H1 (cell line): ENCODE data around the gene USP35. TPM values are rescaled to one million over a fixed set of nuclear protein-coding genes. Genes with fewer than 3 reads are reported as not detected.

Experiments used
- CTCF ChIA-PET: fragments of 300-600 bp; sonication (Branson Sonifier 250); formaldehyde crosslinking; loops from one replicate; lab custom pipeline; 2021; ENCODE audit not compliant: partially characterized antibody; lab: Charles Lee
- POLR2A ChIA-PET: fragments of 300-600 bp; sonication (Branson Sonifier 250); formaldehyde crosslinking; loops from one replicate; lab custom pipeline; 2021; ENCODE audit warnings: inconsistent platforms; ENCODE audit not compliant: partially characterized antibody; lab: Charles Lee
- DNase-seq, 2 experiments: peaks; one replicate each; pipeline versions ENCODE4 v3.0.0 to v3.0.0-alpha.2; 2010 to 2022; ENCODE audit warnings: low spot score in 2 of 2, low read depth in 1 of 2, mixed read lengths in 1 of 2
- FAIRE-seq: peaks from 2 replicates; lab custom pipeline; 2011; peaks lifted over from hg19 to GRCh38; lab: Jason Lieb, UNC
- H2AFZ ChIP-seq: 2 replicates; pipeline ENCODE4 v1.8.1; 2012; ENCODE audit warnings: low read length, inconsistent platforms
- H2AK5ac ChIP-seq: 2 replicates; pipeline ENCODE4 v1.6.1; 2013; ENCODE audit warnings: low read depth, low read length
- H2BK120ac ChIP-seq: replicated peaks from 2 replicates; pipeline ENCODE3; 2013; ENCODE audit warnings: low read depth, low read length, inconsistent platforms
- H2BK12ac ChIP-seq: 2 replicates; pipeline ENCODE4 v1.6.1; 2013; ENCODE audit warnings: low read depth, low read length
- H2BK15ac ChIP-seq: 2 replicates; pipeline ENCODE4 v1.6.1; 2013; ENCODE audit warnings: low read length
- H2BK20ac ChIP-seq: 2 replicates; pipeline ENCODE4 v1.6.1; 2013; ENCODE audit warnings: low read length
- H2BK5ac ChIP-seq: 2 replicates; pipeline ENCODE4 v1.6.1; 2013; ENCODE audit warnings: low read depth, low read length
- H3K14ac ChIP-seq: 2 replicates; pipeline ENCODE4 v1.6.1; 2013; ENCODE audit warnings: inconsistent platforms; ENCODE audit not compliant: insufficient read length
- H3K18ac ChIP-seq: 2 replicates; pipeline ENCODE4 v1.6.1; 2013; ENCODE audit warnings: low read length; ENCODE audit errors: extremely low read depth
- H3K23ac ChIP-seq: 2 replicates; pipeline ENCODE4 v1.6.1; 2013; ENCODE audit warnings: inconsistent platforms; ENCODE audit not compliant: insufficient read length
- H3K23me2 ChIP-seq: 2 replicates; pipeline ENCODE4 v1.6.1; 2013; ENCODE audit warnings: low read depth, low read length
- H3K27ac ChIP-seq: 2 replicates; pipeline ENCODE4 v1.6.1; 2011; ENCODE audit warnings: low read depth, low read length, inconsistent platforms
- H3K27me3 ChIP-seq, 4 experiments: replicated peaks in 1 of 4; 1 replicate in 1 of 4; 2 replicates in 3 of 4; pipeline versions ENCODE4 v1.6.1 to v1.8.1; 2011 to 2013; ENCODE audit warnings: low read length in 3 of 4, mild to moderate bottlenecking in 3 of 4, inconsistent platforms in 2 of 4, mixed read lengths in 2 of 4, moderate library complexity in 1 of 4; ENCODE audit not compliant: control insufficient read depth in 3 of 4, insufficient read depth in 3 of 4; ENCODE audit errors: extremely low read depth in 1 of 4
- H3K36me3 ChIP-seq, 4 experiments: 2 replicates each; pipeline versions ENCODE4 v1.6.1 to v1.8.1; 2011 to 2013; ENCODE audit warnings: mild to moderate bottlenecking in 4 of 4, low read length in 3 of 4, moderate library complexity in 2 of 4, control low read depth in 1 of 4, inconsistent platforms in 1 of 4; ENCODE audit not compliant: insufficient read depth in 4 of 4, control insufficient read depth in 2 of 4
- H3K4ac ChIP-seq: replicated peaks from 2 replicates; pipeline ENCODE3; 2013; ENCODE audit warnings: low read length, low read depth, mixed read lengths, inconsistent platforms; ENCODE audit not compliant: insufficient read length
- H3K4me1 ChIP-seq, 4 experiments: replicated peaks in 1 of 4; 1 replicate in 1 of 4; 2 replicates in 3 of 4; pipeline versions ENCODE4 v1.6.1 to v1.8.1; 2011 to 2013; ENCODE audit warnings: low read length in 3 of 4, inconsistent platforms in 2 of 4, mixed read lengths in 1 of 4; ENCODE audit not compliant: insufficient read depth in 4 of 4, control insufficient read depth in 3 of 4
- H3K4me2 ChIP-seq, 2 experiments: 2 replicates each; pipeline versions ENCODE4 v1.6.1 to v1.8.1; 2011 to 2013; ENCODE audit warnings: low read depth in 2 of 2, low read length in 2 of 2, control low read depth in 1 of 2, inconsistent platforms in 1 of 2, mild to moderate bottlenecking in 1 of 2; ENCODE audit not compliant: insufficient read depth in 1 of 2
- H3K4me3 ChIP-seq, 4 experiments: fragments of 200-600, 300-600 bp in 1 of 4; sonication (generic), shearing (Covaris generic), sonication (Bioruptor Twin) in 1 of 4; 2 replicates each; pipeline versions ENCODE4 v1.5.1 to v1.8.1; 2011 to 2016; ENCODE audit warnings: low read length in 4 of 4, low read depth in 3 of 4, control low read depth in 2 of 4, inconsistent platforms in 2 of 4, mild to moderate bottlenecking in 2 of 4, mixed read lengths in 1 of 4, moderate library complexity in 1 of 4; ENCODE audit not compliant: insufficient read depth in 2 of 4; ENCODE audit errors: extremely low read depth in 1 of 4
- H3K56ac ChIP-seq: replicated peaks from 2 replicates; pipeline ENCODE3; 2013; ENCODE audit warnings: low read depth, mild to moderate bottlenecking, mixed read lengths, low read length, inconsistent platforms; ENCODE audit not compliant: insufficient read length
- H3K79me1 ChIP-seq: 2 replicates; pipeline ENCODE4 v1.6.1; 2013; ENCODE audit warnings: low read depth, low read length, control low read depth
- H3K79me2 ChIP-seq, 2 experiments: 2 replicates each; pipeline versions ENCODE4 v1.6.1 to v1.8.1; 2012 to 2013; ENCODE audit warnings: low read length in 2 of 2, mild to moderate bottlenecking in 2 of 2, inconsistent platforms in 1 of 2; ENCODE audit not compliant: insufficient read depth in 2 of 2, control insufficient read depth in 1 of 2
- H3K9ac ChIP-seq, 4 experiments: replicated peaks in 1 of 4; 1 replicate in 1 of 4; 2 replicates in 3 of 4; pipeline versions ENCODE4 v1.6.1 to v1.8.1; 2011 to 2013; ENCODE audit warnings: low read depth in 3 of 4, low read length in 3 of 4, control low read depth in 2 of 4, mild to moderate bottlenecking in 2 of 4, moderate library complexity in 2 of 4, inconsistent platforms in 1 of 4; ENCODE audit errors: extremely low read depth in 1 of 4
- H3K9me3 ChIP-seq, 2 experiments: 2 replicates each; pipeline versions ENCODE4 v1.6.1 to v1.8.1; 2012 to 2013; ENCODE audit warnings: mild to moderate bottlenecking in 2 of 2, moderate library complexity in 2 of 2, control low read depth in 1 of 2, inconsistent platforms in 1 of 2, low read depth in 1 of 2, low read length in 1 of 2, mixed read lengths in 1 of 2; ENCODE audit not compliant: insufficient read depth in 2 of 2
- H4K20me1 ChIP-seq, 2 experiments: replicated peaks in 1 of 2; 2 replicates each; pipeline versions ENCODE3 to v1.8.1; 2011 to 2013; ENCODE audit warnings: inconsistent platforms in 2 of 2, low read length in 2 of 2, mild to moderate bottlenecking in 1 of 2; ENCODE audit not compliant: insufficient read depth in 2 of 2, control insufficient read depth in 1 of 2
- H4K5ac ChIP-seq: 2 replicates; pipeline ENCODE4 v1.6.1; 2013; ENCODE audit warnings: low read length, low read depth, mixed read lengths, inconsistent platforms; ENCODE audit not compliant: insufficient read length
- H4K8ac ChIP-seq: 2 replicates; pipeline ENCODE4 v1.8.0; 2013; ENCODE audit warnings: mild to moderate bottlenecking, moderate library complexity, low read length, inconsistent platforms; ENCODE audit not compliant: insufficient read depth; ENCODE audit errors: extremely low read depth
- H4K91ac ChIP-seq: replicated peaks from 2 replicates; pipeline ENCODE3; 2013; ENCODE audit warnings: low read length, mixed read lengths, inconsistent platforms; ENCODE audit not compliant: insufficient read length
- BACH1 ChIP-seq: IDR thresholded peaks from 2 replicates; pipeline ENCODE4 v1.6.1; 2012; ENCODE audit warnings: low read length, improper control_type of control experiment
- BCL11A ChIP-seq, 2 experiments: IDR thresholded peaks; one replicate each; pipeline ENCODE4 v1.6.1; 2011; ENCODE audit warnings: low read depth in 2 of 2, low read length in 2 of 2, mild to moderate bottlenecking in 2 of 2
- BRCA1 ChIP-seq: IDR thresholded peaks from 2 replicates; pipeline ENCODE4 v1.6.1; 2012; ENCODE audit warnings: low read depth, low read length, improper control_type of control experiment
- CBX5 ChIP-seq: fragments of 300-800, 300-1000 bp; sonication (generic); IDR thresholded peaks from 2 replicates; pipeline ENCODE4 v1.7.1; 2016; ENCODE audit warnings: antibody characterized with exemption, low read length, low read depth
- EP300 ChIP-seq, 2 experiments: IDR thresholded peaks; 1 replicate in 1 of 2; 2 replicates in 1 of 2; pipeline ENCODE4 v1.6.1; 2011 to 2012; ENCODE audit warnings: low read depth in 2 of 2, low read length in 2 of 2, mild to moderate bottlenecking in 2 of 2, borderline replicate concordance in 1 of 2, inconsistent platforms in 1 of 2, moderate library complexity in 1 of 2
- JUND ChIP-seq: IDR thresholded peaks from 2 replicates; pipeline ENCODE4 v1.6.1; 2011; ENCODE audit warnings: mild to moderate bottlenecking, improper control_type of control experiment, low read length
- MAFK ChIP-seq: IDR thresholded peaks from 2 replicates; pipeline ENCODE4 v1.6.1; 2012; ENCODE audit warnings: low read depth, mild to moderate bottlenecking, improper control_type of control experiment, low read length
- NANOG ChIP-seq: IDR thresholded peaks from 2 replicates; pipeline ENCODE4 v1.6.1; 2011; ENCODE audit warnings: low read length, low read depth, mild to moderate bottlenecking, inconsistent platforms; ENCODE audit not compliant: insufficient read depth, poor library complexity, severe bottlenecking
- POLR2A ChIP-seq, 2 experiments: IDR thresholded peaks; 1 replicate in 1 of 2; 2 replicates in 1 of 2; pipeline ENCODE4 v1.6.1; 2011; ENCODE audit warnings: low read depth in 2 of 2, low read length in 2 of 2, mild to moderate bottlenecking in 2 of 2; ENCODE audit errors: control extremely low read depth in 1 of 2
- WGBS, 2 experiments: shearing (Covaris generic) in 1 of 2; methylation state at CpG; one replicate each; pipeline versions ENCODE4 v1.1.6 to v1.1.7; 2013 to 2015; ENCODE audit warnings: low lambda C conversion rate in 2 of 2, mixed read lengths in 2 of 2, inconsistent platforms in 1 of 2, low coverage in 1 of 2, missing lambda C conversion rate in 1 of 2; ENCODE audit not compliant: insufficient replicate concordance in 2 of 2, insufficient coverage in 1 of 2, insufficient read length in 1 of 2; ENCODE audit errors: extremely low coverage in 1 of 2, missing lambda C conversion rate in 1 of 2; 5-methylcytosine and 5-hydroxymethylcytosine counted together
- polyA plus RNA-seq, 7 experiments: library from polyadenylated mRNA; depleted of rRNA in 3 of 7; stranded (reverse) in 5 of 7; unstranded in 2 of 7; fragments of >200 nt in 5 of 7; fragments of 200-250 nt in 2 of 7; gene quantifications; 1 replicate in 5 of 7; 2 replicates in 1 of 7; 4 replicates in 1 of 7; pipeline versions ENCODE4 v1.2.1 to v1.2.3, GENCODE V29; 2011 to 2013; ENCODE audit warnings: missing spikeins in 2 of 7, mixed read lengths in 2 of 7
- total RNA-seq: library from RNA; stranded (reverse); fragmentation: NEBNext Ultra II Directional; extraction: Animal tissue kit (Norgen Biotek cat#: 25700); gene quantifications from 2 replicates; pipeline ENCODE4 v1.2.1, GENCODE V29; 2021
- TF ChIP-seq, protein P1 (sequence below), 3 experiments: IDR thresholded peaks; 1 replicate in 2 of 3; 2 replicates in 1 of 3; pipeline versions ENCODE4 v1.5.1 to v1.6.1; 2011; ENCODE audit warnings: low read length in 3 of 3, mild to moderate bottlenecking in 3 of 3, inconsistent platforms in 2 of 3, low read depth in 1 of 3, moderate library complexity in 1 of 3; ENCODE audit not compliant: insufficient read depth in 1 of 3; ENCODE audit errors: control extremely low read depth in 1 of 3

The USP35 gene
- total and polyA plus RNA-seq, 2 of the 8 experiments (the other 6 are each of a cell fraction or from before 2014, with no cell fraction given): 4.6 to 6.8 TPM

DNA sequence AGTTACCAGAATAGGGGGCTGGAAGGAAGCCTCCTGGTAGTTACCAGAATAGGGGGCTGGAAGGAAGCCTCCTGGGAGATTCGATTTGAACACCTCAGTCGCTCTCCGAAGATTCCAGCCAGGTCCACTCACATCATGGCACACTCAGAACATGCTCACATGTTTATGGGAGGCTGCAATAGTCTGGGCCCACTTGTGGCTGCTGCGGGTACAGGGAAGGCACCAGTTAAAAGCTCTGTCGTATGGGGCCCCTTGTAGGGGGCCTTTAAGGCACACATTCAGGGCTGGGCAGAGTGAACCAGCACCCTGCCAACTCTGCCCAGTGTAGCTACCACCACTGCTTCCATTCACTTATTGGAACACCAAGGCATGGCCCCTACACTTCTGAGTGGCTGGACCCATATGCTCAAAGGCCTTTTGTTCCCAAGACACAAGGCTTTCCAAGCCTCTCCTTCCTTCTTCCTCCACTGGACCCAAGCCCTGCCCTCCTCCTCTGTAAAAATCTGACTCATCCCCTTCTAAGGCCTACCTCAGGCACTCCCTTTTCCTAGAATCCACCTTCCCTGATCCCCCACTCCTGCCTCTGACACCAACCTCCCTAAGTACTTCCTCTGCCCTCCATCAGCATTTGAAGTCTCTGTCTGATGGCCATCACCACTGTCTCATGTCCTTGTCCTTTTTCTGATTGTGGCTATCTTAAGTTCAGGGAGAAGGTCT is 28.0 kb downstream of the USP35 start:
- H3K56ac ChIP-seq: no peak overlapping the region
- no peaks in the 10 kb centered on the region for H3K4me1 ChIP-seq
- no peak overlapping the region for H3K4me3 ChIP-seq
- H3K4me2 ChIP-seq: no peak overlapping the region
- H4K20me1 ChIP-seq: no peaks in the 10 kb centered on the region
- H3K27me3 ChIP-seq: no peaks in the 10 kb centered on the region
- no peaks in the 10 kb centered on the region for H3K23me2 ChIP-seq
- no peak overlapping the region for H2BK12ac ChIP-seq
- no peaks in the 10 kb centered on the region for H3K9me3 ChIP-seq
- no peak overlapping the region for H4K91ac ChIP-seq
- FAIRE-seq (no peak), DNase-seq (no peak)
- no peak overlapping the region for H2BK20ac ChIP-seq
- 0 out of 2 replicates have a peak, but pooled peaks cover 2% of the 10 kb centered on the region for H3K79me1 ChIP-seq
- WGBS, 2 experiments: 85% methylated on average over 5 of the region's 5 CpGs; no CpG with 5 or more reads in 1 of the 2 experiments
- ChIA-PET CTCF (interaction anchor here (1.0 to 6.7 kb wide), 3 partner anchors 12 to 348 kb away, joined by 3 to 38 read pairs (median 4); no protein-coding TSS in a partner anchor), POLR2A (interaction anchor here (1.7 kb wide), 1 partner anchor 10 kb away, joined by 8 read pairs; no protein-coding TSS in a partner anchor)
- no peak overlapping the region for H3K18ac ChIP-seq
- no peak overlapping the region for H2AFZ ChIP-seq
- H4K8ac ChIP-seq: no peak overlapping the region
- H3K36me3 ChIP-seq: peaks cover 0 to 4% (median 0%) of the 10 kb centered on the region in 4 experiments; a peak in 3 of 8 replicates
- no peak overlapping the region for H2BK15ac ChIP-seq
- H3K14ac ChIP-seq: no peak overlapping the region
- H3K27ac ChIP-seq: no peak overlapping the region
- no peak overlapping the region for H3K4ac ChIP-seq
- H3K79me2 ChIP-seq: no peaks in the 10 kb centered on the region
- H4K5ac ChIP-seq: no peak overlapping the region
- H3K9ac ChIP-seq: no peak overlapping the region
- no peak overlapping the region for H2AK5ac ChIP-seq
- H3K23ac ChIP-seq: no peak overlapping the region
- H2BK5ac ChIP-seq: no peak overlapping the region
- H2BK120ac ChIP-seq: no peak overlapping the region
- TF ChIP-seq, protein P1, sequence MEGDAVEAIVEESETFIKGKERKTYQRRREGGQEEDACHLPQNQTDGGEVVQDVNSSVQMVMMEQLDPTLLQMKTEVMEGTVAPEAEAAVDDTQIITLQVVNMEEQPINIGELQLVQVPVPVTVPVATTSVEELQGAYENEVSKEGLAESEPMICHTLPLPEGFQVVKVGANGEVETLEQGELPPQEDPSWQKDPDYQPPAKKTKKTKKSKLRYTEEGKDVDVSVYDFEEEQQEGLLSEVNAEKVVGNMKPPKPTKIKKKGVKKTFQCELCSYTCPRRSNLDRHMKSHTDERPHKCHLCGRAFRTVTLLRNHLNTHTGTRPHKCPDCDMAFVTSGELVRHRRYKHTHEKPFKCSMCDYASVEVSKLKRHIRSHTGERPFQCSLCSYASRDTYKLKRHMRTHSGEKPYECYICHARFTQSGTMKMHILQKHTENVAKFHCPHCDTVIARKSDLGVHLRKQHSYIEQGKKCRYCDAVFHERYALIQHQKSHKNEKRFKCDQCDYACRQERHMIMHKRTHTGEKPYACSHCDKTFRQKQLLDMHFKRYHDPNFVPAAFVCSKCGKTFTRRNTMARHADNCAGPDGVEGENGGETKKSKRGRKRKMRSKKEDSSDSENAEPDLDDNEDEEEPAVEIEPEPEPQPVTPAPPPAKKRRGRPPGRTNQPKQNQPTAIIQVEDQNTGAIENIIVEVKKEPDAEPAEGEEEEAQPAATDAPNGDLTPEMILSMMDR (IDR thresholded peaks at IDR 0.05; ENCODE audit: control extremely low read depth in 1 of 3, insufficient read depth in 1 of 3, low read depth in 1 of 3, low read length in 3 of 3): no peak
- no peak for TF ChIP-seq MAFK
- no peak for TF ChIP-seq EP300 (IDR thresholded peaks at IDR 0.05; ENCODE audit: borderline replicate concordance in 1 of 2, low read depth in 2 of 2, low read length in 2 of 2)
- no peak for TF ChIP-seq NANOG
- TF ChIP-seq CBX5: no peak
- TF ChIP-seq BRCA1: no peak
- no peak for TF ChIP-seq BACH1
- TF ChIP-seq JUND: no peak
- no peak for TF ChIP-seq BCL11A (IDR thresholded peaks at IDR 0.05; ENCODE audit: low read depth in 2 of 2, low read length in 2 of 2)
- TF ChIP-seq POLR2A (IDR thresholded peaks at IDR 0.05; ENCODE audit: control extremely low read depth in 1 of 2, low read depth in 2 of 2, low read length in 2 of 2): no peak
